Thyroid gland (tissue), 4 donors: ENCODE measurements around the gene DVL1.

Source experiments
- CTCF ChIP-seq, 6 experiments: fragments of 200-600 bp in 3 of 6; fragments of 450-650 bp in 3 of 6; sonication (generic) in 3 of 6; IDR thresholded peaks; one replicate each; pipeline ENCODE4 v1.5.1; 2016 to 2019; ENCODE audit warnings: antibody characterized with exemption in 6 of 6, mild to moderate bottlenecking in 2 of 6, inconsistent platforms in 1 of 6, moderate library complexity in 1 of 6
- POLR2A ChIP-seq, 2 donors: fragments of 450-650 bp; IDR thresholded peaks; one replicate each; pipeline ENCODE4 v1.6.1; 2017; ENCODE audit warnings: antibody characterized with exemption in 2 of 2, mild to moderate bottlenecking in 2 of 2, moderate library complexity in 1 of 2

GRCh38 chr1:1361982-1362423 lies 12.8 kb upstream of the DVL1 start:
- TF ChIP-seq CTCF (IDR thresholded peaks at IDR 0.05) (no peak), POLR2A (IDR thresholded peaks at IDR 0.05) (no peak)
